ENCODE data around the gene SOX15. TPM values are rescaled to one million over a fixed set of nuclear protein-coding genes. Genes with fewer than 3 reads are reported as not detected.

SOX15 gene
- total and polyA plus RNA-seq, 2 of the 4 experiments (the other 2 are of a cell fraction), result 0.18 to 0.62 TPM

GRCh38 chr17:7577327-7578199 lies 12.3 kb downstream of the SOX15 start:
- H2AK5ac ChIP-seq (ENCODE audit: low read depth, low read length), result no peak overlapping the region
- no peak overlapping the region for H2BK5ac ChIP-seq (ENCODE audit: low read depth, low read length, poor library complexity, severe bottlenecking)
- no peak overlapping the region for H4K5ac ChIP-seq (ENCODE audit: low read depth, low read length)
- H3K14ac ChIP-seq (replicated peaks; ENCODE audit: low read depth, low read length), result no peak overlapping the region
- TF ChIP-seq RCOR1 (IDR thresholded peaks at IDR 0.05; ENCODE audit: insufficient replicate concordance, low read length) (no peak), MAFK (IDR thresholded peaks at IDR 0.05; ENCODE audit: low read depth, low read length) (no peak), FOS (IDR thresholded peaks at IDR 0.05; ENCODE audit: low read depth, low read length) (no peak), NFE2L2 (IDR thresholded peaks at IDR 0.05; ENCODE audit: low read depth, low read length) (no peak), USF2 (IDR thresholded peaks at IDR 0.05; ENCODE audit: low read depth, low read length) (no peak), MAZ (IDR thresholded peaks at IDR 0.05; ENCODE audit: borderline replicate concordance, low read depth, low read length) (no peak), SMC3 (IDR thresholded peaks at IDR 0.05; ENCODE audit: low read depth, low read length) (no peak), CHD1 (IDR thresholded peaks at IDR 0.05; ENCODE audit: low read depth, low read length) (no peak), POLR2A (IDR thresholded peaks at IDR 0.05; ENCODE audit: low read depth, low read length) (no peak), CEBPB (IDR thresholded peaks at IDR 0.05; ENCODE audit: low read depth, low read length) (no peak), BHLHE40 (IDR thresholded peaks at IDR 0.05; ENCODE audit: low read depth, low read length) (no peak), RAD21 (IDR thresholded peaks at IDR 0.05; ENCODE audit: low read length) (no peak), MXI1 (IDR thresholded peaks at IDR 0.05; ENCODE audit: borderline replicate concordance, low read depth, low read length) (no peak), ELK1 (IDR thresholded peaks at IDR 0.05; ENCODE audit: borderline replicate concordance, low read depth, low read length) (no peak), RFX5 (IDR thresholded peaks at IDR 0.05; ENCODE audit: low read depth, low read length) (no peak)
- no peak overlapping the region for H3K18ac ChIP-seq (ENCODE audit: low read depth, low read length)
- H3K36me3 ChIP-seq (ENCODE audit: control insufficient read depth, insufficient read depth, low read length), result peaks cover 54% of the 10 kb centered on the region
- H3K79me1 ChIP-seq (ENCODE audit: low read depth in 1 of 2, low read length in 2 of 2), result peaks cover 12 to 73% of the 10 kb centered on the region in 2 experiments
- H4K91ac ChIP-seq (ENCODE audit: insufficient read depth, low read depth, low read length), result no peak overlapping the region
- ATAC-seq (ENCODE audit: low read depth) (no peak), DNase-seq (no peak)
- no peaks in the 10 kb centered on the region for H3K27me3 ChIP-seq (ENCODE audit: control insufficient read depth, insufficient read depth, low read length)
- no peak overlapping the region for H3K4ac ChIP-seq (ENCODE audit: low read depth, low read length)
- H4K20me1 ChIP-seq (ENCODE audit: insufficient read depth, low read length), result peaks cover 70% of the 10 kb centered on the region
- CTCF ChIA-PET, result interaction anchor here (0.6 kb wide), 1 partner anchor 143 kb away, joined by 4 read pairs; the partner anchor contains the start of gene TMEM102
- dilution Hi-C loops (cut with HindIII; ENCODE audit: low sequenced_read_pairs, unreplicated experiment) (no loop called here), in situ Hi-C loops (cut with MboI; ENCODE audit: low sequenced_read_pairs) (no loop called here), intact Hi-C loops (cut with micrococcal nuclease) (no loop called here)
- H2BK120ac ChIP-seq (ENCODE audit: low read depth, low read length), result no peak overlapping the region
- peaks cover 21% of the 10 kb centered on the region for H3K9me1 ChIP-seq (ENCODE audit: insufficient read depth, low read length)
- no peaks in the 10 kb centered on the region for H3K9me3 ChIP-seq (ENCODE audit: control insufficient read depth, insufficient read depth, low read length)
- POLR2A ChIA-PET (ENCODE audit: unreplicated experiment), result no interaction called here
- 92% methylated on average over 6 of the region's 17 CpGs; no CpG with 5 or more reads in 1 of the 2 experiments for WGBS, 2 experiments (ENCODE audit: extremely low coverage in 2 of 2, insufficient read length in 1 of 2)
- H3K4me2 ChIP-seq (ENCODE audit: low read depth, low read length), result no peak overlapping the region
- H3K56ac ChIP-seq (ENCODE audit: extremely low read depth, insufficient read depth, low read length), result no peak overlapping the region
- H2AK9ac ChIP-seq (replicated peaks; ENCODE audit: low read depth, low read length, poor library complexity), result no peak overlapping the region
- no peak overlapping the region for H2AFZ ChIP-seq (replicated peaks; ENCODE audit: low read length, poor library complexity)
- peak overlapping the region; percentile 24; the same call in 1 of the 2 replicates for H3K23ac ChIP-seq (ENCODE audit: low read depth, low read length)
- TSS peak; percentile 49 for BruUV-seq (replicated peaks)
- no peak overlapping the region for H3K27ac ChIP-seq (ENCODE audit: insufficient read depth, low read length)
- H2BK20ac ChIP-seq (ENCODE audit: low read depth, low read length), result no peak overlapping the region
- no peak overlapping the region for H3K9ac ChIP-seq (ENCODE audit: low read depth, low read length)
- no peak overlapping the region for H3K4me3 ChIP-seq (ENCODE audit: insufficient read depth, low read depth, low read length)
- no peak overlapping the region for H4K8ac ChIP-seq (ENCODE audit: low read depth in 2 of 2, low read length in 2 of 2)
- no peak overlapping the region for H2BK15ac ChIP-seq (ENCODE audit: low read depth, low read length)
- H3K4me1 ChIP-seq (ENCODE audit: control insufficient read depth, insufficient read depth, low read length), result peaks cover 23% of the 10 kb centered on the region
